Measurements from ENCODE around the gene NUMA1.

- TF ChIP-seq, protein P1, sequence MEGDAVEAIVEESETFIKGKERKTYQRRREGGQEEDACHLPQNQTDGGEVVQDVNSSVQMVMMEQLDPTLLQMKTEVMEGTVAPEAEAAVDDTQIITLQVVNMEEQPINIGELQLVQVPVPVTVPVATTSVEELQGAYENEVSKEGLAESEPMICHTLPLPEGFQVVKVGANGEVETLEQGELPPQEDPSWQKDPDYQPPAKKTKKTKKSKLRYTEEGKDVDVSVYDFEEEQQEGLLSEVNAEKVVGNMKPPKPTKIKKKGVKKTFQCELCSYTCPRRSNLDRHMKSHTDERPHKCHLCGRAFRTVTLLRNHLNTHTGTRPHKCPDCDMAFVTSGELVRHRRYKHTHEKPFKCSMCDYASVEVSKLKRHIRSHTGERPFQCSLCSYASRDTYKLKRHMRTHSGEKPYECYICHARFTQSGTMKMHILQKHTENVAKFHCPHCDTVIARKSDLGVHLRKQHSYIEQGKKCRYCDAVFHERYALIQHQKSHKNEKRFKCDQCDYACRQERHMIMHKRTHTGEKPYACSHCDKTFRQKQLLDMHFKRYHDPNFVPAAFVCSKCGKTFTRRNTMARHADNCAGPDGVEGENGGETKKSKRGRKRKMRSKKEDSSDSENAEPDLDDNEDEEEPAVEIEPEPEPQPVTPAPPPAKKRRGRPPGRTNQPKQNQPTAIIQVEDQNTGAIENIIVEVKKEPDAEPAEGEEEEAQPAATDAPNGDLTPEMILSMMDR (IDR thresholded peaks at IDR 0.05; ENCODE audit: low read depth, low read length, missing input control): no peak
- no peak for TF ChIP-seq JUND (IDR thresholded peaks at IDR 0.05)
- no peak for TF ChIP-seq REST (IDR thresholded peaks at IDR 0.05)
- TF ChIP-seq, protein P2, sequence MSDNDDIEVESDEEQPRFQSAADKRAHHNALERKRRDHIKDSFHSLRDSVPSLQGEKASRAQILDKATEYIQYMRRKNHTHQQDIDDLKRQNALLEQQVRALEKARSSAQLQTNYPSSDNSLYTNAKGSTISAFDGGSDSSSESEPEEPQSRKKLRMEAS (IDR thresholded peaks at IDR 0.05): no peak
- TF ChIP-seq TAF1 (conservative IDR thresholded peaks at IDR 0.05): no peak
- TF ChIP-seq, protein P3, sequence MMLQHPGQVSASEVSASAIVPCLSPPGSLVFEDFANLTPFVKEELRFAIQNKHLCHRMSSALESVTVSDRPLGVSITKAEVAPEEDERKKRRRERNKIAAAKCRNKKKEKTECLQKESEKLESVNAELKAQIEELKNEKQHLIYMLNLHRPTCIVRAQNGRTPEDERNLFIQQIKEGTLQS (IDR thresholded peaks at IDR 0.05): no peak
- TF ChIP-seq RAD21 (IDR thresholded peaks at IDR 0.05): no peak
- TF ChIP-seq NR2F2 (IDR thresholded peaks at IDR 0.05): no peak
- TF ChIP-seq FOXA1 (IDR thresholded peaks at IDR 0.05): no peak
Measured at GRCh38 chr11:72014761-72015320, 65.5 kb downstream of the NUMA1 start.

All from liver (tissue), 3 donors.